Measurements from ENCODE around the gene ZIC2. TPM values are rescaled to one million over a fixed set of nuclear protein-coding genes. Genes with fewer than 3 reads are reported as not detected.
A peak's percentile ranks its signal among the peaks of the same experiment; 100 is the strongest.

ZIC2 gene
- total RNA-seq, 1 donor from 2014 or later = 177 TPM

- peak overlapping the region; percentile 98 for H3K27ac Mint-ChIP-seq (ENCODE audit: unreplicated experiment)
- peaks cover 68% of the 10 kb centered on the region for H3K4me1 Mint-ChIP-seq (ENCODE audit: unreplicated experiment)
- H3K27me3 Mint-ChIP-seq (ENCODE audit: unreplicated experiment) = no peaks in the 10 kb centered on the region
- H3K4me3 Mint-ChIP-seq (ENCODE audit: unreplicated experiment) = peak overlapping the region; percentile 86
- H3K36me3 Mint-ChIP-seq (ENCODE audit: unreplicated experiment) = peaks cover 32% of the 10 kb centered on the region
- no peaks in the 10 kb centered on the region for H3K9me3 Mint-ChIP-seq (ENCODE audit: unreplicated experiment)
- no peak for TF ChIP-seq CTCF (IDR thresholded peaks at IDR 0.05)
- no peak for DNase-seq (ENCODE audit: extremely low spot score, unreplicated experiment)
Measured at GRCh38 chr13:99988529-99989275, 7.1 kb downstream of the ZIC2 start.

GRCh38 chr13:99989276-99990125 lies 7.9 kb downstream of the ZIC2 start:
- DNase-seq (ENCODE audit: extremely low spot score, unreplicated experiment) = no peak
- Mint-ChIP-seq H3K27me3 (ENCODE audit: unreplicated experiment) (no peaks in the 10 kb centered on the region), H3K36me3 (ENCODE audit: unreplicated experiment) (peaks cover 24% of the 10 kb centered on the region), H3K4me1 (ENCODE audit: unreplicated experiment) (peaks cover 76% of the 10 kb centered on the region), H3K4me3 (ENCODE audit: unreplicated experiment) (peak overlapping the region; percentile 74), H3K9me3 (ENCODE audit: unreplicated experiment) (no peaks in the 10 kb centered on the region), H3K27ac (ENCODE audit: unreplicated experiment) (peak overlapping the region; percentile 98)
- no peak for TF ChIP-seq CTCF (IDR thresholded peaks at IDR 0.05)

- Mint-ChIP-seq H3K4me3 (ENCODE audit: unreplicated experiment) (peak overlapping the region; percentile 74), H3K27me3 (ENCODE audit: unreplicated experiment) (peaks cover 3% of the 10 kb centered on the region), H3K36me3 (ENCODE audit: unreplicated experiment) (peaks cover 21% of the 10 kb centered on the region), H3K27ac (ENCODE audit: unreplicated experiment) (peak overlapping the region; percentile 98), H3K9me3 (ENCODE audit: unreplicated experiment) (no peaks in the 10 kb centered on the region), H3K4me1 (ENCODE audit: unreplicated experiment) (peaks cover 83% of the 10 kb centered on the region)
- no peak for DNase-seq (ENCODE audit: extremely low spot score, unreplicated experiment)
- no peak for TF ChIP-seq CTCF (IDR thresholded peaks at IDR 0.05)
Measured at GRCh38 chr13:99990126-99990977, 8.8 kb downstream of the ZIC2 start.

- Mint-ChIP-seq H3K4me1 (ENCODE audit: unreplicated experiment) (peaks cover 86% of the 10 kb centered on the region), H3K36me3 (ENCODE audit: unreplicated experiment) (peaks cover 14% of the 10 kb centered on the region), H3K27me3 (ENCODE audit: unreplicated experiment) (peaks cover 6% of the 10 kb centered on the region), H3K9me3 (ENCODE audit: unreplicated experiment) (no peaks in the 10 kb centered on the region), H3K27ac (ENCODE audit: unreplicated experiment) (peak overlapping the region; percentile 98), H3K4me3 (ENCODE audit: unreplicated experiment) (peak overlapping the region; percentile 51)
- TF ChIP-seq CTCF (IDR thresholded peaks at IDR 0.05) = no peak
- no peak for DNase-seq (ENCODE audit: extremely low spot score, unreplicated experiment)
Measured at GRCh38 chr13:99991013-99991827, 9.6 kb downstream of the ZIC2 start.
